BLaER1 treated with 17β-estradiol and CSF1 and Interleukin-3, amounts not matched to agents 10 nM and 100 nM (cell line): ENCODE results near the gene TOR1AIP1.

Source experiments
- H3K27ac ChIP-seq, 11 experiments: shearing (Covaris generic); formaldehyde crosslinking; 2 replicates each; pipeline ENCODE4 v1.8.1; 2022
- H3K27me3 ChIP-seq, 11 experiments: shearing (Covaris generic); formaldehyde crosslinking; 2 replicates each; pipeline ENCODE4 v1.8.1; 2022
- H3K36me3 ChIP-seq, 11 experiments: shearing (Covaris generic); formaldehyde crosslinking; 2 replicates each; pipeline ENCODE4 v1.8.1; 2022
- H3K4me1 ChIP-seq, 10 experiments: shearing (Covaris generic); formaldehyde crosslinking; 2 replicates each; pipeline ENCODE4 v1.8.1; 2022
- H3K4me2 ChIP-seq, 11 experiments: shearing (Covaris generic); formaldehyde crosslinking; 2 replicates each; pipeline ENCODE4 v1.8.1; 2022
- H3K4me3 ChIP-seq, 10 experiments: shearing (Covaris generic); formaldehyde crosslinking; 2 replicates each; pipeline ENCODE4 v1.8.1; 2022
- H3K9ac ChIP-seq, 11 experiments: shearing (Covaris generic); formaldehyde crosslinking; 2 replicates each; pipeline ENCODE4 v1.8.1; 2022
- H3K9me3 ChIP-seq, 11 experiments: shearing (Covaris generic); formaldehyde crosslinking; replicated peaks in 1 of 11; 2 replicates each; pipeline ENCODE4 v1.8.1; 2022
- H4K20me1 ChIP-seq, 11 experiments: shearing (Covaris generic); formaldehyde crosslinking; 2 replicates each; pipeline ENCODE4 v1.8.1; 2022
- Cebpa-rat ChIP-seq, 11 experiments: shearing (Covaris generic); IDR thresholded peaks; 2 replicates each; pipeline ENCODE4 v1.8.1; 2022

TOR1AIP1 gene

DNA sequence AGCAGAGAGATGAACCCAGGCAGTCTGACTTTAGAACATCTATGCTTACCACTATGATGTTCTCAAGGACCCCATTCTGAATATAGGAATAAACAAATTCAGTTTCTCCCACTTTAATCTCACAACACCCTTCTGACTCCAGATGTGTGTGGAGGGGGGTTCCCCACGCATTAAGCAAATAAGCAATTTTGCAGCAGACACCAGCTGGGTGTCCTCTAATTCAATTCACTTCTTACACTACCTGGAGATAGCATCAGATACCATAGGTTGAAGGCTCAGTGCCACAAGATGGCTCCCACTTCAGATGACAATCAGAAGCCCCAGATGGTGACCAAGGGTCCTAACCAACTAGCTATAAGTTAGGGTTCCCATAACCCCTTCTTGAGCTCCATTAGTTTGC lies 42.2 kb downstream of the TOR1AIP1 start:
- Histone ChIP-seq H3K4me3 (no peak overlapping the region), H3K4me1 (peaks cover 0 to 22% (median 0%) of the 10 kb centered on the region in 10 experiments; a peak in 6 of 20 replicates), H3K36me3 (peaks cover 14 to 33% (median 26%) of the 10 kb centered on the region in 11 experiments; a peak in 21 of 22 replicates), H3K27ac (no peak overlapping the region), H3K9ac (no peak overlapping the region), H4K20me1 (no peaks in the 10 kb centered on the region), H3K4me2 (no peak overlapping the region), H3K27me3 (no peaks in the 10 kb centered on the region), H3K9me3 (no peaks in the 10 kb centered on the region)
- no peak for TF ChIP-seq Cebpa-rat (IDR thresholded peaks at IDR 0.05)

DNA sequence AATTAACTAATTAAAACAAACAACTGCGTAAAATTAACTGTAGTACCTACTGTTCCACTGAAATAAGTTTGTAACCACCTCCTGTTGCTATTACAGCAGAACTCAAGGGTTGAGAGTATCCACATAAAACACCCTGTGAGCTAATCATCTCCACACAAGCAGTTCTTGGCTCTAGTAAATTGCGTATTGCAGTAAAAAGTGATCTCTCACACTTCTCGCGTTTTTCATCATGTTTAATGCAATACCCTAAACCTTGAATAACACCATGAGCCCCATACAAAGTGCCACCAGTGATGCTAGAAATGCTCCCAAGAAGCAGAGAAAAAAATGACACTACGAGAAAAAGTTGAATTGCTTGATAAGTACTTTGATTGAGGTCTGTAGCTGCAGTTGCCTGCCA lies 43.2 kb downstream of the TOR1AIP1 start:
- Histone ChIP-seq H3K36me3 (peaks cover 9 to 23% (median 17%) of the 10 kb centered on the region in 11 experiments; a peak in 20 of 22 replicates), H3K4me3 (no peak overlapping the region), H3K9ac (no peak overlapping the region), H3K27me3 (no peaks in the 10 kb centered on the region), H3K9me3 (no peaks in the 10 kb centered on the region), H3K4me2 (no peak overlapping the region), H3K27ac (no peak overlapping the region), H4K20me1 (no peaks in the 10 kb centered on the region), H3K4me1 (peaks cover 0 to 22% (median 0%) of the 10 kb centered on the region in 10 experiments; a peak in 6 of 20 replicates)
- TF ChIP-seq Cebpa-rat (IDR thresholded peaks at IDR 0.05), result no peak

DNA sequence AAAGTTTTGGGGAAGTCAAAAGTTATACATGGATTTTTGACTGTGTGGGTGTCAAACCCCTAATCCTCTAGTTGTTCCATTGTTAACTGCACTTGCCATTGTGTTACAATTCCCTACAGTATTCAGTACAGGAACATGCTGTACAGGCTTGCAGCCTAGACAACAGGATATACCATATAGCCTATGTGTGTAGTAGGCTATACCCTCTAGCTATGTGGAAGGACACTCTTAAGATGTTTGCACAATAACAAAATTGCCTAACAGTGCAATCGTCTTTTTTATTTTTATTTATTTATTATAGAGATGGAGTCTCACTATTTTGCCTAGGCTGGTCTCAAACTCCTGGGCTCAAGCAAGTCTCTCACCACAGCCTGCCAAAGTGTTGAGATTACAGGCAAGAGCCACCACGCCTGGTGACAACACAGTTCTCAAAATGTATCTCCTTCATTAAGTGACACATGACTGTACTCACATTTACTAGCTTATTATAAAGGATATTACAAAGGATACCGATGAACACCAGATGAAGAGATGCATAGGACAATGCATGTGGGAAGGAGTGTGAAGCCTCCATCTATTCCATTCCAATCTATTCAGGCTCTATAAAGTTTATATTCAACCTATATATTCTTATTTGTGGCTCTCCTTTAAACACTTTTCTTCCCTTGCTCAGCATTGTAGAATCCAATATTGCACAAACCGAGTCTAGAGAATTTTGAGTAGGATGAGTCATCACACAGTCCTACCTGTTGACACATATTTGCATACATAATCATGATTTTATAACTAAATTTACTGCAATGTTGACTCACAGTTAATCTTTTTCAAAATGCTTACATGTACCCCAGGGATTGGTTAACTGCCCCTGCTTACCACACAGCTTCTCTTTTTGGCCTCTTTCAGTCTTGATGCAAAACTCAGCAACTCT lies 44.1 kb downstream of the TOR1AIP1 start:
- Histone ChIP-seq H3K27ac (no peak overlapping the region), H3K4me3 (no peak overlapping the region), H3K4me1 (peaks cover 0 to 22% (median 0%) of the 10 kb centered on the region in 10 experiments; a peak in 6 of 20 replicates), H3K9me3 (no peaks in the 10 kb centered on the region), H3K27me3 (no peaks in the 10 kb centered on the region), H3K4me2 (no peak overlapping the region), H3K36me3 (peaks cover 6 to 15% (median 11%) of the 10 kb centered on the region in 11 experiments; a peak in 13 of 22 replicates), H3K9ac (no peak overlapping the region), H4K20me1 (no peaks in the 10 kb centered on the region)
- no peak for TF ChIP-seq Cebpa-rat (IDR thresholded peaks at IDR 0.05)

DNA sequence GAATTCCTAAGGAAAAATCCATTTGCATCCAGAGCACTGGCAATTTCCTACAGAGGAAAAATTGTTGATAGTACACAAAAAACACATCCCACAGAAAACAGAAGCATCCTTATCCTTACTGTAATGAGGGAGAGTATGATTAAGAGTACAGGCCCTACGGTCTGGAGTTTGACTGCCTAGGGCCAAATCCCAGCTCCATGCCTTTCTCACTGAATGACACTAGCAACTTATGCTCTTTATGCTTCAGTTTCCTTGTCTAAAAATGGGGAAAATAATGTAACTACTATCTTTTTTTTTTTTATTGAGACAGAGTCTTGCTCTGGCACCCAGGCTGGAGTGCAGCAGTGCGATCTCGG lies 44.7 kb downstream of the TOR1AIP1 start:
- H3K27ac ChIP-seq, result no peak overlapping the region
- H3K27me3 ChIP-seq, result no peaks in the 10 kb centered on the region
- H3K9ac ChIP-seq, result no peak overlapping the region
- peaks cover 0 to 22% (median 0%) of the 10 kb centered on the region in 10 experiments; a peak in 6 of 20 replicates for H3K4me1 ChIP-seq
- no peak for TF ChIP-seq Cebpa-rat (IDR thresholded peaks at IDR 0.05)
- H3K9me3 ChIP-seq, result no peaks in the 10 kb centered on the region
- H3K4me2 ChIP-seq, result no peak overlapping the region
- H3K4me3 ChIP-seq, result no peak overlapping the region
- peaks cover 0 to 8% (median 5%) of the 10 kb centered on the region in 11 experiments; a peak in 8 of 22 replicates for H3K36me3 ChIP-seq
- no peaks in the 10 kb centered on the region for H4K20me1 ChIP-seq

DNA sequence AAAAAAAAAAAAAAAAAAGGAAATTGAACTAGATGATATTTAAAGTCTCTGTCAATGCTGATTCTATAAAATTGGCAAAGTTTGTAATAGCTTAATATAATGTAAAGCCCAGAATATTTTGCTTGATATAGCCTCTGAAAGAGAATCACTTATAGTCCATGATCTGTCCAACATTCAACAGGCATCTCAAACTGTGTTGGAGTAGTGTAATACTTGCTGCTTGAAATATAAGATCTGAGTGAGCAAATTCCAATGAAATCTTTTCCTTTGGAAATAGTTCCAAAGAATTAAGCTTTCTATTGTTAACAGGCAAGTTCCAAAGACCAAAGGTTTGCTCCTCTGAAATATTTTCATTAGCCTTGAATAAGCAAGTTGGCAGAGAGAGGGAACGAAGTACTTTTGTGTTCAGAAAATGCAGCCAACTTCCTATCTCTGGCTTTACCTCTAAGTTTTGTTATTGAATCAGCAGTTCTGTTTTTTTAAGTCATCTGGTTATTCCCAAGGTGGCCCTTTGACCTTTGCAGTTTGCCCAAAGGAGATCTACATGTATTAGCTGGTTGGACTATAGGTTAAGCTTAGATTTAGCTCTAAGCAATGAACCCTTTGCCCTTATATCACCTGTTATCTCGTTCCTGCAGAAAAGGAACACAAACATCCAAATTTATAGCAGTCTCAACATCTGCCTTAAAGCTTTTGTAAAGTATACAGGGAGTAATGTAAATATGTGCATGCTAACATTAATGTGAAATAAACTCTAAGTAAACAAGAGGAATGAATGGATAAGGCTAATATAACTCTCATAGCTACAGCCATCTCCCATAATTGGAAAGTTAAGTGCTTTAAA lies 48.1 kb downstream of the TOR1AIP1 start:
- peaks cover 0 to 7% (median 0%) of the 10 kb centered on the region in 10 experiments; a peak in 1 of 20 replicates for H3K4me1 ChIP-seq
- TF ChIP-seq Cebpa-rat (IDR thresholded peaks at IDR 0.05), result no peak
- no peak overlapping the region for H3K4me3 ChIP-seq
- H3K4me2 ChIP-seq, result no peak overlapping the region
- no peak overlapping the region for H3K27ac ChIP-seq
- no peaks in the 10 kb centered on the region for H3K36me3 ChIP-seq
- no peaks in the 10 kb centered on the region for H4K20me1 ChIP-seq
- no peaks in the 10 kb centered on the region for H3K9me3 ChIP-seq
- no peak overlapping the region for H3K9ac ChIP-seq
- H3K27me3 ChIP-seq, result no peaks in the 10 kb centered on the region

DNA sequence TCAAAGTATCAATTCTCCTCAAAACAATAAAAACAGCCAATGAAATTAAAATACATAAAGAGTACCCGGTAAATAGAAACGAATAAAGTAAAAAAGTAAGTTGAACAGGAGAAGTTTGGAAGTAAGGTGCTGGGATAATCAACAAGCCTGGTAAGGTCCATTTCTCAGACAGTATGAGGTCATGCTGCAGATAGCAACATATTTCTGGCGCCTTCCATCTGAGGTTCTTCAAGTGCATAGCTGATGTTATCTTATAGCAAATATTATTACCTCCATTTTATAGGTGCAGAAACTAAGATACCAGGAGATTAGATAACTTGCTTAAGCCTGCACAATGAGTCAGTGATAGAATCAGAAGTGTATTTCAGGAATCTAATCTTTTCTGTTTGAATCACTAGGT lies 48.8 kb downstream of the TOR1AIP1 start:
- no peak overlapping the region for H3K4me2 ChIP-seq
- H3K27me3 ChIP-seq, result no peaks in the 10 kb centered on the region
- H3K9ac ChIP-seq, result no peak overlapping the region
- no peak overlapping the region for H3K4me3 ChIP-seq
- H3K36me3 ChIP-seq, result no peaks in the 10 kb centered on the region
- H4K20me1 ChIP-seq, result no peaks in the 10 kb centered on the region
- peaks cover 0 to 7% (median 0%) of the 10 kb centered on the region in 10 experiments; a peak in 1 of 20 replicates for H3K4me1 ChIP-seq
- no peak for TF ChIP-seq Cebpa-rat (IDR thresholded peaks at IDR 0.05)
- H3K9me3 ChIP-seq, result no peaks in the 10 kb centered on the region
- H3K27ac ChIP-seq, result no peak overlapping the region

DNA sequence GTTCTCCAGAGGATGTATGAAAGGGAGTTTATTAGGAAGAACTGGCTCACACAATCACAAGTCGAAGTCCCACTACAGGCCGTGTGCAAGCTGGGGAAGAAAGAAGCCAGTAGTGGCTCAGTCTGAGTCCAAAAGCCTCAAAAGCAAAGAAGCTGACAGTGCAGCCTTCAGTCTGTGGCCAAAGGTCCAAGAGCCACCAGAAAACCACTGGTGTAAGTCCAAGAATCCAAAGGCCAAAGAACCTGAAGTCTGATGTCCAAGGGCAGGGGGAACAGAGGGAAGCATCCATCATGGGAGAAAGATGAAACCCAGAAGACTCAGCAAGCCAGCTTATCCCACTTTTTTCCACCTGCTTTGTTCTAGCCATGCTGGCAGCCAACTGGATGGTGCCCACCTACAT lies 51.1 kb downstream of the TOR1AIP1 start:
- Histone ChIP-seq H3K27ac (no peak overlapping the region), H3K36me3 (no peaks in the 10 kb centered on the region), H3K4me3 (no peak overlapping the region), H3K4me2 (no peak overlapping the region), H3K9ac (no peak overlapping the region), H3K27me3 (no peaks in the 10 kb centered on the region), H3K9me3 (no peaks in the 10 kb centered on the region), H3K4me1 (no peaks in the 10 kb centered on the region), H4K20me1 (no peaks in the 10 kb centered on the region)
- TF ChIP-seq Cebpa-rat (IDR thresholded peaks at IDR 0.05), result no peak

DNA sequence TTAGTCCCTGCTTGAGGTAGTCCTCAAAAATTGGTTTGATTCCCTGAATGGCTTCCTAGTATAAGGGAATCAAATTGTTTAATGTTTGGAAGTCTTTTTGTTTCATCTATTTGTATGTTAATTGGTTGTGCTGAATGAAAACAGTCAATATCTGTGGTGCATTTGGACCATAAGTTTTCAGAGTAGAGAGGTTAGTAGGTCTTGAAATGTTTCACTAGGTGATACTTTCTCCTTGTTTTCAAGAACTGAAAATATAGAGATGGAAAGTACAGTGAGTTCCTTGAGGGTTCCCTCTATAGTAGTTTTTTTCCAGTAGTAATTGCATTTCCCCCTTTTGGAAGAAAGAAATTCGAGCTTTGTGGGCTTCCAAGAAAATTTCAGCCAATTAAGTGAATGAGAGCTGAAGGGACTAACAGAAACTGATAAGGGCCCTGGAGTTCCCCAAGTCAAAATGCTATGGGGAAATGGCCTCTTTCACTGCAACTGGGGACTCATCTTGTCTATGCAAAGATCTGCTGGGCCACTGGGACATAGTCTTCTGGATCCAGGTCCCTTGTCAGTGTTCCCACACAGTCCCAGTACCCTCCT lies 53.9 kb downstream of the TOR1AIP1 start:
- Histone ChIP-seq H3K4me1 (no peaks in the 10 kb centered on the region), H3K27ac (no peak overlapping the region)

DNA sequence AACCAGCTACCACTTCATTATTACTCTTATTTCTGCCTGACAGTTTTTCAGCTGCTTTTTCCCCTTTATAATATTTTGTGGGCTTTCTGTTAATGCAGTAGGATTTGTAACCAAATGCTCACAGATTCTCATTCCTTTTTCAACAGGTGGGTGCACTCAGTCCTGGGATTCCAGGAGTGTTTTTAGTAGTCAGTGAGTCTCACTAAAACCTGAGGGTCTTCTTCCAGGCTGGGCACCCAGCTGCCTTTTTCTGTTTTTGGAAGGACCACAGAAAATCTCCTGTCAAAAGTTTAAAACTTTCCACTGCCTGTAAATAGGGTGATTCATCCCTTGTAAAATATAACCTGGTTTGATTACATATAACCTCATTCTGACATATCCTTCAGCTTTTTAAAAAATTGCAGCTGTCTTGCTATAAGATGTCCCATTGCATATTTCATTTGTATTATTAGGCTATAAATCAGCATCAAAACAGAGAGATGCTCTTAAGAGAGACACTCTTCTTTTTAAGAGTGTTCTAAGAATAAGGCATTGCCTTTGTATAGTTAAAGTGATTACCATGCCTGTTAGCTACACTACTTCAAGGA lies 55.7 kb downstream of the TOR1AIP1 start:
- Histone ChIP-seq H3K27ac (no peak overlapping the region), H3K4me1 (no peaks in the 10 kb centered on the region), H4K20me1 (no peaks in the 10 kb centered on the region), H3K9ac (no peak overlapping the region), H3K4me2 (no peak overlapping the region), H3K27me3 (no peaks in the 10 kb centered on the region), H3K9me3 (no peaks in the 10 kb centered on the region), H3K4me3 (no peak overlapping the region), H3K36me3 (no peaks in the 10 kb centered on the region)
- TF ChIP-seq Cebpa-rat (IDR thresholded peaks at IDR 0.05), result no peak

More for the DNA sequence above, 53.9 kb downstream of the TOR1AIP1 start:
- Histone ChIP-seq H3K9me3 (no peaks in the 10 kb centered on the region), H3K4me3 (no peak overlapping the region), H3K27me3 (no peaks in the 10 kb centered on the region), H3K36me3 (no peaks in the 10 kb centered on the region), H4K20me1 (no peaks in the 10 kb centered on the region), H3K9ac (no peak overlapping the region), H3K4me2 (no peak overlapping the region)
- no peak for TF ChIP-seq Cebpa-rat (IDR thresholded peaks at IDR 0.05)
